Activated CD4-positive, alpha-beta T cell treated with anti-CD3 and anti-CD28 coated beads, Interleukin-2, amount 50 U/mL, for 16 hours (primary cell): ENCODE measurements around the gene ACOX1.

Experiments used
- DNase-seq: peaks from one replicate; pipeline ENCODE4 v3.0.0-alpha.2; 2020

The ACOX1 gene

GRCh38 chr17:75978938-75979704 is at the start of gene ACOX1, which contains the start of gene TEN1:
Gene ACOX1, minus strand, starts transcription at chr17:75979166. Its CDS starts 93 bp downstream, at chr17:75979073.
Gene TEN1, plus strand, starts transcription at chr17:75979240. Its CDS starts 6,953 bp downstream, at chr17:75986193.
- DNase-seq, result peak; percentile 97

GRCh38 chr17:76027159-76027839 is 48.3 kb upstream of the ACOX1 start, which contains the start of gene EVPL:
Gene EVPL, minus strand, starts transcription at chr17:76027306. Its CDS starts 108 bp downstream, at chr17:76027198.
- DNase-seq, result no peak

- no peak for DNase-seq
Observed at GRCh38 chr17:76026714-76027158, 47.8 kb upstream of the ACOX1 start.

GRCh38 chr17:76025294-76025693 is 46.3 kb upstream of the ACOX1 start:
- no peak for DNase-seq

- no peak for DNase-seq
Observed at GRCh38 chr17:76024353-76024752, 45.4 kb upstream of the ACOX1 start.

GRCh38 chr17:76023900-76024237 is 44.9 kb upstream of the ACOX1 start:
- DNase-seq, result no peak

- no peak for DNase-seq
Observed at GRCh38 chr17:76022973-76023899, 44.3 kb upstream of the ACOX1 start.

- no peak for DNase-seq
Observed at GRCh38 chr17:76022285-76022684, 43.3 kb upstream of the ACOX1 start.

- no peak for DNase-seq
Observed at GRCh38 chr17:76019833-76020467, 41.0 kb upstream of the ACOX1 start.

GRCh38 chr17:76018801-76019200 is 39.8 kb upstream of the ACOX1 start:
- no peak for DNase-seq

GRCh38 chr17:76018340-76018680 is 39.3 kb upstream of the ACOX1 start:
- DNase-seq, result no peak

GRCh38 chr17:76017481-76018339 is 38.7 kb upstream of the ACOX1 start:
- no peak for DNase-seq

GRCh38 chr17:76014925-76015261 is 35.9 kb upstream of the ACOX1 start:
- no peak for DNase-seq

- peak; percentile 81 for DNase-seq
Observed at GRCh38 chr17:76014100-76014924, 35.3 kb upstream of the ACOX1 start.

GRCh38 chr17:76013377-76013932 is 34.5 kb upstream of the ACOX1 start:
- DNase-seq, result no peak

GRCh38 chr17:76011951-76012350 is 33.0 kb upstream of the ACOX1 start:
- no peak for DNase-seq

GRCh38 chr17:76009969-76010661 is 31.1 kb upstream of the ACOX1 start:
- DNase-seq, result no peak

- no peak for DNase-seq
Observed at GRCh38 chr17:76009447-76009846, 30.5 kb upstream of the ACOX1 start.

GRCh38 chr17:76008630-76009425 is 29.9 kb upstream of the ACOX1 start:
- DNase-seq, result no peak
